HepG2 (cell line): ENCODE results near the gene KRTAP5-4. TPM values are rescaled to one million over a fixed set of nuclear protein-coding genes. Genes with fewer than 3 reads are reported as not detected.
"Not testable (repeated sequence)": the region's sequence is repeated elsewhere in the genome, so short reads cannot be mapped to it uniquely, and the experiment has no call there.

Experiments used
- ARNTL ChIP-seq: sonication (generic); formaldehyde crosslinking; IDR thresholded peaks from 2 replicates; pipeline ENCODE4 v1.4.0; 2020; ENCODE audit warnings: mild to moderate bottlenecking, missing genetic modification reagents
- CBFB ChIP-seq: sonication (generic); formaldehyde crosslinking; IDR thresholded peaks from 2 replicates; pipeline ENCODE4 v1.4.0; 2020; ENCODE audit warnings: missing genetic modification reagents
- FOXJ3 ChIP-seq: sonication (generic); formaldehyde crosslinking; IDR thresholded peaks from 2 replicates; pipeline ENCODE4 v1.4.0; 2020; ENCODE audit warnings: missing genetic modification reagents, mild to moderate bottlenecking, borderline replicate concordance
- GABPB1 ChIP-seq: IDR thresholded peaks from 2 replicates; pipeline ENCODE4 v1.6.1; 2016; ENCODE audit warnings: mild to moderate bottlenecking, missing genetic modification reagents, moderate library complexity, missing compliant biosample characterization
- KLF16 ChIP-seq, 2 experiments: sonication (generic) in 1 of 2; formaldehyde crosslinking in 1 of 2; IDR thresholded peaks; 2 replicates each; pipeline versions ENCODE4 v1.6.1 to v1.8.0; 2016 to 2023; ENCODE audit warnings: missing genetic modification reagents in 2 of 2, missing compliant biosample characterization in 1 of 2
- MIER2 ChIP-seq: IDR thresholded peaks from 2 replicates; pipeline ENCODE4 v1.6.1; 2016; ENCODE audit warnings: missing biosample characterization, missing genetic modification reagents
- NFKBIZ ChIP-seq: IDR thresholded peaks from 2 replicates; pipeline ENCODE4 v1.6.1; 2018; ENCODE audit warnings: missing genetic modification reagents, missing compliant biosample characterization
- RARA ChIP-seq: IDR thresholded peaks from 2 replicates; pipeline ENCODE4 v1.6.1; 2016; ENCODE audit warnings: missing genetic modification reagents, missing compliant biosample characterization
- RFXAP ChIP-seq: sonication (generic); formaldehyde crosslinking; IDR thresholded peaks from 2 replicates; pipeline ENCODE4 v1.4.0; 2020; ENCODE audit warnings: missing genetic modification reagents, borderline replicate concordance
- SOX6 ChIP-seq, 2 experiments: fragments of 450-650 bp in 1 of 2; sonication (generic) in 1 of 2; formaldehyde crosslinking in 1 of 2; IDR thresholded peaks; 2 replicates each; pipeline versions ENCODE4 v1.4.0 to v1.6.1; 2017 to 2020; ENCODE audit warnings: antibody characterized with exemption in 1 of 2, mild to moderate bottlenecking in 1 of 2, missing genetic modification reagents in 1 of 2
- TCF7 ChIP-seq: sonication (generic); IDR thresholded peaks from 2 replicates; pipeline ENCODE4 v1.6.1; 2016; ENCODE audit warnings: antibody characterized with exemption, low read depth
- TEAD3 ChIP-seq: optimal IDR thresholded peaks from 2 replicates; pipeline ENCODE3; 2016; ENCODE audit warnings: borderline replicate concordance
- THAP11 ChIP-seq: IDR thresholded peaks from 2 replicates; pipeline ENCODE4 v1.6.1; 2016; ENCODE audit warnings: missing biosample characterization, missing genetic modification reagents
- YEATS4 ChIP-seq: sonication (generic); formaldehyde crosslinking; IDR thresholded peaks from 2 replicates; pipeline ENCODE4 v1.4.0; 2020; ENCODE audit warnings: missing genetic modification reagents, borderline replicate concordance
- ZFP90 ChIP-seq: sonication (generic); formaldehyde crosslinking; IDR thresholded peaks from 2 replicates; pipeline ENCODE4 v1.8.0; 2022; ENCODE audit warnings: missing genetic modification reagents, mild to moderate bottlenecking, inconsistent platforms, borderline replicate concordance
- polyA plus RNA-seq, 8 experiments: library from polyadenylated mRNA; depleted of rRNA in 3 of 8; stranded (reverse) in 7 of 8; unstranded in 1 of 8; fragments of >200 nt; fragmentation: Illumina TruSeq in 4 of 8; extraction: Trizol in 4 of 8; gene quantifications; 2 replicates each; pipeline versions ENCODE4 v1.2.1 to v1.2.3, GENCODE V29; 2011 to 2016; ENCODE audit warnings: low read depth in 4 of 8, missing spikeins in 1 of 8, mixed read lengths in 1 of 8; ENCODE audit not compliant: insufficient read depth in 1 of 8
- total RNA-seq, 5 experiments: library from RNA; depleted of rRNA; stranded (reverse); fragments of >200 nt; fragmentation: Illumina TruSeq; extraction: Trizol; gene quantifications; 2 replicates each; pipeline ENCODE4 v1.2.3, GENCODE V29; 2016; ENCODE audit warnings: low read depth in 1 of 5
- TF ChIP-seq, protein P1 (sequence below): IDR thresholded peaks from 2 replicates; pipeline ENCODE4 v1.6.1; 2016; ENCODE audit warnings: mild to moderate bottlenecking
- TF ChIP-seq, protein P2 (sequence below): sonication (generic); formaldehyde crosslinking; IDR thresholded peaks from 2 replicates; pipeline ENCODE4 v1.4.0; 2020; ENCODE audit warnings: missing genetic modification reagents
- TF ChIP-seq, protein P3 (sequence below): sonication (generic); IDR thresholded peaks from 2 replicates; pipeline ENCODE4 v1.6.1; 2016; ENCODE audit warnings: low read depth, borderline replicate concordance
- TF ChIP-seq, protein P4 (sequence below): sonication (generic); formaldehyde crosslinking; IDR thresholded peaks from 2 replicates; pipeline ENCODE4 v1.9.0; 2021; ENCODE audit warnings: missing genetic modification reagents, borderline replicate concordance

KRTAP5-4 gene
- total and polyA plus RNA-seq, 2 of the 13 experiments (the other 11 are each of a cell fraction or from before 2014, with no cell fraction given): not detected

DNA sequence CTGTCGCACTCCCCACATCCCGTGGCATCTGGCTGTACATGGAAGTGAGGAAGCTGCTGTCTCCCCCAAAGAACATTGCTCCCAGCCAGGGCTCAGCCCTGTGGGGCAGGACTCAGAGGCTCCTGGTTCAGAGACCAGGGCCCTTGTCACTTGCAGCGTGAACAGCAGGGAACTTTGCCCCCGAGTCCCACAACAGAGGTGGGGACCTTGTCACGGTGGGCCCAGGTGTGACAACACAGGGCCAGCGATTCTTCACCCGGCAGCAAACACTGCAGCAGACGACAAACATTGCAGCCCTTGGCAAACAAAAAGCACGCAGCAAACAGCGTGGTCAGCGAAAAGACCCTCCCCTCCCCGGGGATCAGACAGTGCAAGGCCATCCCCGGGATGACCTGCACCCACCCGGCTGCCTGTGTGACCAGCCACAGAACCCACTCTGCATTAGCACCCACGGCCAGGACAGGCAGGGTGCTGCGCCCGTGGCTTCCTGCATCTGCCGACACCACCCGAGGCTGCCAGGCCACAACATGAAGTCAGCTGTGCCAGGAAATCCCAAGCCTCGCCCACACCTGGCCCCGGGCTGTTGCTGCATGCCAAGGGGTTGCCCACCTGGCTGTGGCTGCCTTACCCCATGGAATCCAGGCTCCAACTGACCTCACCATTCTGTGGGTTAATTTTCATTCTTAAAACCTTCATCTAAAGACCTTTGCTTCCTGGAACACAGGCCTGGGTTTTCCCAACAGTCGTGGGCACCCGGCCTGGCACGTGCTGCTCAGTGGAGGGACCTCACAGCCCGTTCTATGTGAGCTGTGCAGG is 39.7 kb upstream of the KRTAP5-4 start (continued):
- TF ChIP-seq, protein P1, sequence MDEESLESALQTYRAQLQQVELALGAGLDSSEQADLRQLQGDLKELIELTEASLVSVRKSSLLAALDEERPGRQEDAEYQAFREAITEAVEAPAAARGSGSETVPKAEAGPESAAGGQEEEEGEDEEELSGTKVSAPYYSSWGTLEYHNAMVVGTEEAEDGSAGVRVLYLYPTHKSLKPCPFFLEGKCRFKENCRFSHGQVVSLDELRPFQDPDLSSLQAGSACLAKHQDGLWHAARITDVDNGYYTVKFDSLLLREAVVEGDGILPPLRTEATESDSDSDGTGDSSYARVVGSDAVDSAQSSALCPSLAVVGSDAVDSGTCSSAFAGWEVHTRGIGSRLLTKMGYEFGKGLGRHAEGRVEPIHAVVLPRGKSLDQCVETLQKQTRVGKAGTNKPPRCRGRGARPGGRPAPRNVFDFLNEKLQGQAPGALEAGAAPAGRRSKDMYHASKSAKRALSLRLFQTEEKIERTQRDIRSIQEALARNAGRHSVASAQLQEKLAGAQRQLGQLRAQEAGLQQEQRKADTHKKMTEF: peak; percentile 79
- TF ChIP-seq RFXAP (0 out of 2 replicates have a peak, but pooled peaks have one; percentile 68), MIER2 (CRISPR knock-in tag) (0 out of 2 replicates have a peak, but pooled peaks have one; percentile 18), ARNTL (CRISPR knock-in tag) (peak; percentile 92), ZFP90 (peak; percentile 78), FOXJ3 (CRISPR knock-in tag) (peak; percentile 81; the same call in 1 of the 2 replicates), KLF16 (CRISPR knock-in tag; IDR thresholded peaks at IDR 0.05) (peak in 1 of 2 experiments; percentile 66; a peak in 1 of 4 replicates), RARA (CRISPR knock-in tag) (peak; percentile 92), TCF7 (peak; percentile 71), NFKBIZ (CRISPR knock-in tag) (peak; percentile 51; the same call in 1 of the 2 replicates), SOX6 (CRISPR knock-in tag; IDR thresholded peaks at IDR 0.05) (peak; percentile 81), GABPB1 (CRISPR knock-in tag) (peak; percentile 72), TEAD3 (CRISPR knock-in tag) (peak; percentile 60), CBFB (CRISPR knock-in tag) (peak; percentile 78), THAP11 (CRISPR knock-in tag) (peak; percentile 58; the same call in 1 of the 2 replicates), YEATS4 (CRISPR knock-in tag) (0 out of 2 replicates have a peak, but pooled peaks have one; percentile 38)
- TF ChIP-seq, protein P2, sequence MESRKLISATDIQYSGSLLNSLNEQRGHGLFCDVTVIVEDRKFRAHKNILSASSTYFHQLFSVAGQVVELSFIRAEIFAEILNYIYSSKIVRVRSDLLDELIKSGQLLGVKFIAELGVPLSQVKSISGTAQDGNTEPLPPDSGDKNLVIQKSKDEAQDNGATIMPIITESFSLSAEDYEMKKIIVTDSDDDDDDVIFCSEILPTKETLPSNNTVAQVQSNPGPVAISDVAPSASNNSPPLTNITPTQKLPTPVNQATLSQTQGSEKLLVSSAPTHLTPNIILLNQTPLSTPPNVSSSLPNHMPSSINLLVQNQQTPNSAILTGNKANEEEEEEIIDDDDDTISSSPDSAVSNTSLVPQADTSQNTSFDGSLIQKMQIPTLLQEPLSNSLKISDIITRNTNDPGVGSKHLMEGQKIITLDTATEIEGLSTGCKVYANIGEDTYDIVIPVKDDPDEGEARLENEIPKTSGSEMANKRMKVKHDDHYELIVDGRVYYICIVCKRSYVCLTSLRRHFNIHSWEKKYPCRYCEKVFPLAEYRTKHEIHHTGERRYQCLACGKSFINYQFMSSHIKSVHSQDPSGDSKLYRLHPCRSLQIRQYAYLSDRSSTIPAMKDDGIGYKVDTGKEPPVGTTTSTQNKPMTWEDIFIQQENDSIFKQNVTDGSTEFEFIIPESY: peak; percentile 50; the same call in 1 of the 2 replicates
- TF ChIP-seq, protein P3, sequence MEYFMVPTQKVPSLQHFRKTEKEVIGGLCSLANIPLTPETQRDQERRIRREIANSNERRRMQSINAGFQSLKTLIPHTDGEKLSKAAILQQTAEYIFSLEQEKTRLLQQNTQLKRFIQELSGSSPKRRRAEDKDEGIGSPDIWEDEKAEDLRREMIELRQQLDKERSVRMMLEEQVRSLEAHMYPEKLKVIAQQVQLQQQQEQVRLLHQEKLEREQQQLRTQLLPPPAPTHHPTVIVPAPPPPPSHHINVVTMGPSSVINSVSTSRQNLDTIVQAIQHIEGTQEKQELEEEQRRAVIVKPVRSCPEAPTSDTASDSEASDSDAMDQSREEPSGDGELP: peak; percentile 75; the same call in 1 of the 2 replicates
- TF ChIP-seq, protein P4, sequence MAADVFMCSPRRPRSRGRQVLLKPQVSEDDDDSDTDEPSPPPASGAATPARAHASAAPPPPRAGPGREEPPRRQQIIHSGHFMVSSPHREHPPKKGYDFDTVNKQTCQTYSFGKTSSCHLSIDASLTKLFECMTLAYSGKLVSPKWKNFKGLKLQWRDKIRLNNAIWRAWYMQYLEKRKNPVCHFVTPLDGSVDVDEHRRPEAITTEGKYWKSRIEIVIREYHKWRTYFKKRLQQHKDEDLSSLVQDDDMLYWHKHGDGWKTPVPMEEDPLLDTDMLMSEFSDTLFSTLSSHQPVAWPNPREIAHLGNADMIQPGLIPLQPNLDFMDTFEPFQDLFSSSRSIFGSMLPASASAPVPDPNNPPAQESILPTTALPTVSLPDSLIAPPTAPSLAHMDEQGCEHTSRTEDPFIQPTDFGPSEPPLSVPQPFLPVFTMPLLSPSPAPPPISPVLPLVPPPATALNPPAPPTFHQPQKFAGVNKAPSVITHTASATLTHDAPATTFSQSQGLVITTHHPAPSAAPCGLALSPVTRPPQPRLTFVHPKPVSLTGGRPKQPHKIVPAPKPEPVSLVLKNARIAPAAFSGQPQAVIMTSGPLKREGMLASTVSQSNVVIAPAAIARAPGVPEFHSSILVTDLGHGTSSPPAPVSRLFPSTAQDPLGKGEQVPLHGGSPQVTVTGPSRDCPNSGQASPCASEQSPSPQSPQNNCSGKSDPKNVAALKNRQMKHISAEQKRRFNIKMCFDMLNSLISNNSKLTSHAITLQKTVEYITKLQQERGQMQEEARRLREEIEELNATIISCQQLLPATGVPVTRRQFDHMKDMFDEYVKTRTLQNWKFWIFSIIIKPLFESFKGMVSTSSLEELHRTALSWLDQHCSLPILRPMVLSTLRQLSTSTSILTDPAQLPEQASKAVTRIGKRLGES (CRISPR knock-in tag): peak; percentile 95
- not testable (repeated sequence) for TF ChIP-seq SOX6 (IDR thresholded peaks at IDR 0.05)
